ENCODE measurements around the gene ZNF790.
A peak's percentile ranks its signal among the peaks of the same experiment; 100 is the strongest.
"Not testable (repeated sequence)": the region's sequence is repeated elsewhere in the genome, so short reads cannot be mapped to it uniquely, and the experiment has no call there.

The ZNF790 gene

DNA sequence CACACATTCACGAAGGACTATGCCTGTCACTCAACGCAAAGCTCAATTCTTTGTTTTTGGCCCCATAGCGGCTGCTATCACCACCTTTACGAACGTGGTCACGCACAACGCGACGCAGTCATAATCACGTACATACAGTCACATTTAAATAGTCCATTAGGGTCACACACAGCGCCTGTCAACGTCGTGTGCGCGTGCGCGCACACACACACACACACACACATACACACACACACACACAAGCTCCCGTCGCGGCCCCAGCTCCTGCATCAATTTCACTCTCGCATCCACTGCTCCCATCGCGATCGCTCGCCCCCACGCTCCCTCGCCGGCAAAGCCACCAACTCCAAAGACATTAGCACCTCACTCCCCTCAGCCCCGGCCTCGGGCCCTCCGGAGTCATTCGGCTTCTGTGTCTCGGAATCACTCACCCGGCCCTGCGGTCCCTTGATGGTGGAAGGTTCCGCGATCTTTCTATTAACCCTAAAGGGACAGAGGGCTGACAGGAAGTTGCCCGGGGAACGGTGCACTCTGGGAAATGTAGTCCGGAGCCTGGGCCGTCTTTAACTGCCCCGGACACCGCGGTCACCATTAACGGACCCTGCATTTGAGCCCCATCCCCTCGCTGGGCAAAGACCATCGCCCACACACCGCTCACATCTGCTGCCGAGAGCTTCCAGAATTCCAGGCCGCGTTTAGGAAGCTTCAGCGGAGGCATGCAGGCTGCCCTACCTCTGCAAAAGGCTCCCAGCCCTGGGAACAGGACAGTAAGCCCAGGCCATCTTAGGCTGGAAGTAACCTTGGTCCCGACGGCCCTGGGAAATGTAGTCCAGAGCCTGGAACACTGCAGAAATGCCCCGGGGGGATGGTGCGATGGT, at the start of gene ZNF790:
Gene ZNF790 (minus strand): TSS at position 482 of the 878 bp plus-strand sequence. CDS start 12,768 bp downstream, outside the sequence.
- peak; percentile 73 for DNase-seq

GRCh38 chr19:36876993-36877938, 39.1 kb upstream of the ZNF790 start:
- no peak for DNase-seq

GRCh38 chr19:36851898-36852297, 13.7 kb upstream of the ZNF790 start:
- no peak for DNase-seq

GRCh38 chr19:36850559-36851442, 12.6 kb upstream of the ZNF790 start, which contains the start of gene ZNF345:
TSS of gene ZNF345 (plus strand) at chr19:36850876. CDS start at chr19:36876831, 25,955 bp downstream.
- peak; percentile 74 for DNase-seq

- peak; percentile 82 for DNase-seq
Measured at GRCh38 chr19:36849701-36850558, 11.7 kb upstream of the ZNF790 start.

DNA sequence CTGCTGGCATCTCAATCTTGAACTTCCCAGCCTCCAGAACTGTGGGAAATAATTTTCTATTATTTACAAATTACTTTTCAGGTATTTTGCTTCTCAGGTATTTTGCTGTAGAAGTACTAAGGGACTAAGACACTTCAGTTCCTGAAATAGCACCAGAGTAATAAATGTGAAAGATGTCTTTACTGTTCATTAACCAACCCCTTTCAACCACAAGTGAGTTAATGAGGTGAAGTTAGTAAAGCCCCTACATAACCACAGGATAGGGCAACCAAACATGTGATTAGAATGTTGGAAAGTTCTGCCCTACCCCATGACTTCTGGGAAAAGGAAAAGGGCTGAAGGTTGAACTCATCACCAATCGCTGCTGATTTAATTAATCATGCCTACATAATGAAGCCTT, 9.8 kb upstream of the ZNF790 start:
- DNase-seq, result no peak

GRCh38 chr19:36838784-36839324, 667 bp upstream of the ZNF790 start:
- no peak for DNase-seq

- no peak for DNase-seq
Measured at GRCh38 chr19:36837176-36837905, 846 bp downstream of the ZNF790 start.

- no peak for DNase-seq
Measured at GRCh38 chr19:36833430-36833829, 4.8 kb downstream of the ZNF790 start.

DNA sequence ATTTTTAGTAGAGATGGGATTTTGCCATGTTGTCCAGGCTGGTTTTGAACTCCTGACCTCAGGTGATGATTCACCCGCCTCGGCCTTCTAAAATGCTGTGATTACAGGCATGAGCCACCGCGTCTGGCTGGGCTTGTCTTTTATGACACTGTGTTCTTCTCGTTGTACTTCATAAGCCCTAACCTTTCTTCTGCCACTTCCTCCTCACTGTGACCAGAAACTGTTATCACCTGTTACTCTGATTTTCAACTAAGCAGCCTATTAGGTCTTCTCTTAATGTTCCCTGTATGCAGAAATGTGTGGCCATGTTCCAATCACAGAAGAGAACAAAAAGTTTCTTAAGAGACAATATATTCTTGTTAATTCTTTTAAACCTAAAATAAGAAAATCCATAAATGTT, 16.4 kb downstream of the ZNF790 start:
- DNase-seq, result no peak

GRCh38 chr19:36819130-36819630, 19.0 kb downstream of the ZNF790 start:
- DNase-seq, result no peak

DNA sequence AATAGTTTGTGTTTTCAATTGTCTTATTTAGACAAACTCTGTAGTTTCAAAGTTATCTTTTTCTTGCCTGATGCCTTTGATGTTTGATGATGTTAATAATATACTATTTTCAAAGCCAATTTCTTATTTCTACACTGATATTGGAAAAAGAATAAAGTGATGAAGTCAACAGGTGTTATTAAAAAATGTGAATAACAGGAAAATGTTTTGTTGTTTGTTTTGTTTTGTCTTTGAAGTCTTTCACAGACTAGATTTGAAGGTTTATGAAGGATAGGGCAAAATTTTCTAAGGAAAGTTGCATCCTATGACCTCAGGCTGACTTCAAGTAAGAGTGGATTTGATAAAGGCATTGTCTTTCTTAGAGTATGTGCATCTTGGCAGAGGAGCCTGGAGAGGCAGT, 31.2 kb downstream of the ZNF790 start:
- no peak for DNase-seq

DNA sequence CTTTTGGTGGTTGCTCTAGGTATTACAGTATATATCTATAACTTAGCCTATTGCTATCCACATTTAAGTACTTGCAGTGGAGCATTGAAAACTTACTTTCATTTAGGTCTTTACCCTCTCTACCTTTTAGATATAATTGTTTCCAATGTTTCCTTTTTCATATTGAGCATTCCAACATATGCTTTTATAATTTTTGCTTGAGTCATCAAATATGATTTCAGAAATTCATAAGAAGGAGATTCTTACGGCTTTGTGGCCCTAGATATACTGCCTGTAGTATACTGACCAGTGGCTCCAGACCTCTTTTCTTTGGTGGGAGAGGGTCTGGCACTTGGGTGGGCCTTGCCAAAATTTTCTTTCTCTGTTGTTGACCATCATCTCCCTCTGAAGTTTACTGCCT, 32.8 kb downstream of the ZNF790 start:
- DNase-seq, result no peak

GRCh38 chr19:36797786-36798108, 40.4 kb downstream of the ZNF790 start:
- no peak for DNase-seq

GRCh38 chr19:36796714-36796992, 41.5 kb downstream of the ZNF790 start:
- DNase-seq, result no peak

DNA sequence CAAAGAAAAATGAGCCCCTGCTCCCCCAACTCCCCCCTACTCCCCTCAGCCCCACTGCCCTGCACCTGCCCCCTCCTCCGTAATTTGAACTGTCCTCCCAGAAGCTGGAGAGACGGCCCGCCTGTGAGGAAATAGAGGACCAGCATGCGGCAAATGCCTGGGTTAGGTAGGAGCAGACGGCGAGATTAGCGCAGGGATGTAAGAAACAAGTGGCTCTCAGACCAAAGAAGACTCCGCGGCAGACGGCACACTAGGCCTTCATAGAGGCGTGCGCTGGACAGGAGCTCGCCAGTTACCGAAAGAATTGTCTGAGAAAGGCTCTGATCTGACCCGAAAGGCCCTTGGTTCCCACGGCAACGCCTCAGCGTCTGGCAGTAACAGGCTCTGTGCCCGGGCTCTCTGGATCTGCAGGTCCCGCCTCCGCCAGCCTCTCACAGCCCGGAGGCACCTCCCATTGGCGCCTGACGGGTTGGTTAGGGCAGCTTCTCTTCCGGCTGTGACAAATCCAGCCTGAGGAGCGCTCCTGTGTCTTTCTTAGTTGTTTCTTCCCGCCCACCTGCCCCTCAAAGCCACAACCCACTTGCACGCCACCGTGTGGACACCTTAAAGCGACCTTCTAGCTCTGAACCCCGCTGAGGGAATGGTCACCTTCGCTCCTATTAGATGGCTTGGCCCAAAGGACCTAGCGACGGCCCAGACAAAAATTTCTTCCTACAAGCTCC, 46.6 kb downstream of the ZNF790 start:
- DNase-seq, result not testable (repeated sequence)

DNA sequence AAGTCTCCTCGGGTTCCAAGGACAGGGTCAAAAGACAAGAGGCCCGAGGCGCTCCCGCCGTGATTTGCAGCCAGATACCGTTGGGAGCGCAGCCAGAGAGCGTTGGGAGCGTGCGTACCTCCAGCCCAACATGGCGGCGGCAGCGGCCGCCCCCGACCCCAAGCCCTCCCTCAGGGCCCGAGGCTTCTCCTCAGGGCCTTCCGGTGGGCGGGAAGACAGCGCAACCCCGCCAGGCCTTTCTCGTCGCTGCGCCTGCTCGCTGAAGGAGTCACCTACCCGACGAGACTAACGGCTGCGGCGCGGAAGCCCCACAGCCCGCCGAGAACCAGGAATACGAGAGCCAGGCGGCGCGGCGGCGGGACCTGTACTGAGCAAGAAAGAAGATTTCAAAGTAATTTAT, 62.4 kb downstream of the ZNF790 start:
- DNase-seq, result no peak

- DNase-seq, result no peak
Measured at GRCh38 chr19:36773223-36773579, 65.0 kb downstream of the ZNF790 start.

- DNase-seq, result peak; percentile 89
Measured at GRCh38 chr19:36772311-36773222, 65.6 kb downstream of the ZNF790 start, which contains the start of gene ZNF850. TSS of gene ZNF850 (minus strand) at chr19:36772807. CDS start at chr19:36762606, 10,201 bp downstream.

Measured in activated CD4-positive, alpha-beta T cell treated with anti-CD3 and anti-CD28 coated beads for 1 hour (primary cell).